HG03575 (cell line): Measurements from ENCODE around the gene CLEC16A.
A peak's percentile ranks its signal among the peaks of the same experiment; 100 is the strongest.

ENCODE experiments used
- ATAC-seq: cut with Tn5 transposase; IDR thresholded peaks from one replicate; pipeline ENCODE4 v1.9.1; 2021; ENCODE audit not compliant: unreplicated experiment, insufficient number of reproducible peaks, low FRiP score; ENCODE audit errors: extremely low read depth

Gene CLEC16A

GRCh38 chr16:11064202-11064540 lies 119.8 kb downstream of the CLEC16A start:
- ATAC-seq = no peak

GRCh38 chr16:11064851-11065250 lies 120.5 kb downstream of the CLEC16A start:
- ATAC-seq = no peak

DNA sequence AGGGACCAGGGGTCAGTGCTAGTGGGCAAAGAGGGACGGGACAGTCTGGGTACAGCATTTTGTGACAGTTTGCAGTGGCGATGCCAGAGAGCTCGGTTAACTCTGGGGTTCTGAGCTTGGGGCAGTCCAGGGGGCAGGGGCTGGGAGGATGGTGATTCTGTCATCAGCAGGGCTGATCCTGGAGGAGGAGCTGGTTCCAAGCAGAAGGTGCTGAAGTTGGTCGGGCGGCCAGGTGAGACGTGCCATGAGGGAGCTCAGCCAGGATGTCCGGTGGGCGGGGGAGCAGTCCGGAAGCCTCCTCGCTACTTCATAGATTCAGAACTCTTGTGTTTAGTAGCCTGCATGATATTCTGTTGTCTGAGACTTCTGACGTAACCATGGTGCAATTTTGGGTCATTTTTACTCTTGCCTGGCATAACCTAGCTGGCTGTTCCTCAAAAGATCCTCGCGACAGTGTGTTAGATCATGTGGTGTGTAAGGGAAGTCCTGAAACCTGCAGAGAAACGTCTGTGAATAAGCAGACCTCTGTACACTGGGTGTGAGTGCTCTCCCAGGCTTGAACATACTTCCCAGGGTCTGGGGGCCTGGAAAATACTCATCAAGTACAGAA lies 122.0 kb downstream of the CLEC16A start:
- ATAC-seq = no peak

DNA sequence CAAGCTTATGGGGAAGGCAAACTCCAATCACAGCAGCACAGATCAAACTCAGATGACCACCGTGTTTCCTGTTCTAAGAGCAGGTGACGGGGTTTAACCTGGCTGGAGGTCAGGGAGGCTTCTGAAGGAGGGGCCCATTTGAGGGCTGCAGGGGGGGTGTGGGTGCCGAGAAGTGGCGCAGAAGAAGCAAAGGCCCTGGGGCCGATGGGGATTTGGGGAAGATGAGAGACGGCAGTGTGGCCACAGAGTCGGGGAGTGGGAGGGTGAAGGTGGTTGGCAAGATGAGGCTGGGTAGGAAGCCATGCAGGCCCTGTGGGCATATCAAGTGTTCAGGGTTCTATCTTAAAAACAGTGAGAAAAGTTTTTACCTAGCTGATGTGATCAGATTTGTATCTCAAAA lies 122.9 kb downstream of the CLEC16A start:
- ATAC-seq = no peak

GRCh38 chr16:11067697-11068141 lies 123.4 kb downstream of the CLEC16A start:
- no peak for ATAC-seq

DNA sequence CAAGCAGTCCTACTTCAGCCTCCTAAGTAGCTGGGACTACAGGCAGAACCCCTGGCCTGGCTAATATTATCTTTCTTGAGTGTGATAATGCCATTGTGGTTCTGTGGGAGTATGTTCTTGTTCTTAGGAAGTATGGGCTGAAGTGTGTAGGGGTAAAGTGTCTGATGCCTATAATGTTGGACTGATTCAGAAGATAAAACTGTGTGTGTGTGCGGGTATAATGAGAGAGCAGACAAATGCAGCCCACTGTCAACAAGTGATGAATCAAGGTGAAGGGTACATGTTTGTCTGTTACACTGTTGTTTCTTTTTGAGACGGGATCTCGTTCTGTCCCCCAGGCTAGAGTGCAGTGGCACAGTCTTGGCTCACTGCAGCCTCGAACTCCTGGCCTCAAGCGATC lies 127.5 kb downstream of the CLEC16A start:
- no peak for ATAC-seq

- no peak for ATAC-seq
Measured at GRCh38 chr16:11072420-11073153, 128.2 kb downstream of the CLEC16A start.

- no peak for ATAC-seq
Measured at GRCh38 chr16:11073407-11073999, 129.1 kb downstream of the CLEC16A start.

- ATAC-seq = no peak
Measured at GRCh38 chr16:11074131-11074530, 129.8 kb downstream of the CLEC16A start.

DNA sequence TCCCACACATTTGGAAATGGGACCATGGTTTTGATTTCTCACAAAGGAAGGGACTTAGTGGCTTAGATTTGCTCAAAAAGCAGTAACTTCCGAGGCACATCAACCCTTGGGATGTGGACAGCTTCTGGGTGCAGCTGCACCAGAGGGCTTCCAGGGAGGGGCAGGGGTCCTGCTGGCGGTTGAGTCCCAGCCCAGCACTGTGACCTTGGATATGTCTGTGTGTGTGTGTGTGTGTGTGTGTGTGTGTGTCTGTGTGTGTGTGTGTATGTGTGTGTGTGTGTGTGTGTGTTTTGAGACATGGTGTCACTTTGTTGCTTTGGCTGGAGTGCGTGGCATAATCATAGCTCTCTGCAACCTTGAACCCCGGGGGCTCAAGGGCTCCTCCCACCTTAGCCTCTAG lies 130.8 kb downstream of the CLEC16A start:
- no peak for ATAC-seq

- peak; percentile 32 for ATAC-seq
Measured at GRCh38 chr16:11076259-11077018, 132.1 kb downstream of the CLEC16A start.

DNA sequence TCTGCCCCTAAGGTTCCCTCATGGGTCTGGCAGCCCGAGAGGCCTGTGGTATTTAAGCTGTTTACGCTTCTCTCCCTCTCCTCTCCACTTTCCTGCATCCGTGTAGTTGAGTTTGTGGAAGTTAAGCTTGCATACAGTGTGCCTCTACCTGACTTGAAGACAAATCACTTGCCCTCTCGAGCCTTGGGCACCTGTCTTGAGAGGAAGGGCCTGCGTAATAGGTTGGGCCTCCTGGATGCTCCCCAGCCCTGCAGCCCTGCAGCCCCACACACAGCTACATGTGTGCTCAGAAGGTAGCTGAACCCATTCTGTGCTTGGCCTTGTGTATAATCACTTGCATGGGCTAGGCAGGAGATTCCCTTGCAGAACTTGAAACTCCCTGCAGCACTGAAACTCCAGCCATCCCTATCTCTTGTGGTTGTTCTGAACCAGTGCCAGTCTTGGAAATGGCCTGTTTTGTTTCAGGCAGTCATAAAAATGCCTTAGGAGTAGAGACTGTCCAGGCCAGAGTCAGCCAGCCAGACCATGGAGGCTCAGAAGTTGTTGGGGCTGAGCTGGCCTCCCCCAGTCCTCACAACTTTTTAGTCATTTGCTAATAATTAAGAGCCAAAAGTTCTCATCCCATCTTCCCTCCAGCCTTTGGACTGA lies 134.6 kb downstream of the CLEC16A start:
- no peak for ATAC-seq

- no peak for ATAC-seq
Measured at GRCh38 chr16:11079652-11080187, 135.4 kb downstream of the CLEC16A start.

GRCh38 chr16:11080327-11080967 lies 136.1 kb downstream of the CLEC16A start:
- no peak for ATAC-seq

DNA sequence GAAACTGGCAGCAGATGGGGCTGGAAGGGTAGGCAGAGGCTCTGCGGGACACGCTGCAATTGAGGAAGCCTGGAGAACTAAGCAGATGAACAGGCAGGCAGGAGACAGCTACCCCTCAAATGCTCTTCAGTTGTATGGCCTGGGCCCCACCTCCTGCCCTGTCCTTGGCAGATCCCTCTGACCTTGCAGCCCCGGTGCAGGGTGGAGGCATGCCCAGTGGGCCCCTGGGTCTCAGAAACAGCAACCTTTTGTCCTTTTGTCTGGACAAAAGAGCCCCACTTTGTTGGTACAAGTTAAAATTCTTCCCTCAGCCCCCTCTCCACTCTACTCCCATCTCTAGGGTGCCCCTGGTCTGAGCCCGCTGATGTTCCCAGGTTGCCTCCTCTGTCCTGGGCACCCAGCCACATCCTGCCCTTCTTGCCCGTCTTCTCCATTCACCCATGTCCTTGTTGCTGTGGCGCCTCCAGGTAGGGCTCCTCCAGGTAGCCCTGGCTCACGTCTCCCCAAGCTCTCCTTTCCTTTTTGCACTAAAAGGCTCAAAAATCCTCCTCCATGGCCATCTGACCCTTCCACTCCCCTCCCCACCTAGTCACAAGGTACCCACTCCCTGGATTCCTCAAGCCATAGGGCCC lies 136.8 kb downstream of the CLEC16A start:
- no peak for ATAC-seq

- ATAC-seq = no peak
Measured at GRCh38 chr16:11082108-11082859, 137.9 kb downstream of the CLEC16A start.

GRCh38 chr16:11082860-11083388 lies 138.6 kb downstream of the CLEC16A start:
- ATAC-seq = no peak
